GM12801 (cell line): ENCODE data around the gene PRC1.

Experiments used
- TF ChIP-seq, protein P1 (sequence below): IDR thresholded peaks from one replicate; pipeline ENCODE4 v1.5.1; 2011; ENCODE audit warnings: control low read depth; ENCODE audit not compliant: insufficient read length; ENCODE audit errors: extremely low read depth

PRC1 gene

DNA sequence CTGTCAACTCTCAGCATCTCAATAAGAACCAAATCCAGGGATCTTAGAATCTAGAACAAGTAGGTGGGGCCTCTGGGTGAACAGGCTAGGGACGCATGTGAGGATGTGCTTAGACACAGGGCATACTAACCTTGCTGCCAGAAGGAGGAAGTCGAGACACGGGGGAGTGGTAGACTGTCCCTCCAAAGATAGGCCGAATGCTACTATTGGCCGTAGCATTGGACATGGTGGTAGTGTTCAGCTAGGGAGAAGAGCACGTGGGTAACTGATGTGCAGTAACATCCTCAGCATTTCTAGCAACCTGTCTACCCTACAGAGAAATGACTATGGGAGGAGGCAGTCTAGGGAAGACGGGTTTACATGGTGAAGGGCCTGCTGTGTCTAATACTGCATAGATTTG, 24.1 kb downstream of the PRC1 start:
- TF ChIP-seq, protein P1, sequence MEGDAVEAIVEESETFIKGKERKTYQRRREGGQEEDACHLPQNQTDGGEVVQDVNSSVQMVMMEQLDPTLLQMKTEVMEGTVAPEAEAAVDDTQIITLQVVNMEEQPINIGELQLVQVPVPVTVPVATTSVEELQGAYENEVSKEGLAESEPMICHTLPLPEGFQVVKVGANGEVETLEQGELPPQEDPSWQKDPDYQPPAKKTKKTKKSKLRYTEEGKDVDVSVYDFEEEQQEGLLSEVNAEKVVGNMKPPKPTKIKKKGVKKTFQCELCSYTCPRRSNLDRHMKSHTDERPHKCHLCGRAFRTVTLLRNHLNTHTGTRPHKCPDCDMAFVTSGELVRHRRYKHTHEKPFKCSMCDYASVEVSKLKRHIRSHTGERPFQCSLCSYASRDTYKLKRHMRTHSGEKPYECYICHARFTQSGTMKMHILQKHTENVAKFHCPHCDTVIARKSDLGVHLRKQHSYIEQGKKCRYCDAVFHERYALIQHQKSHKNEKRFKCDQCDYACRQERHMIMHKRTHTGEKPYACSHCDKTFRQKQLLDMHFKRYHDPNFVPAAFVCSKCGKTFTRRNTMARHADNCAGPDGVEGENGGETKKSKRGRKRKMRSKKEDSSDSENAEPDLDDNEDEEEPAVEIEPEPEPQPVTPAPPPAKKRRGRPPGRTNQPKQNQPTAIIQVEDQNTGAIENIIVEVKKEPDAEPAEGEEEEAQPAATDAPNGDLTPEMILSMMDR: no peak

DNA sequence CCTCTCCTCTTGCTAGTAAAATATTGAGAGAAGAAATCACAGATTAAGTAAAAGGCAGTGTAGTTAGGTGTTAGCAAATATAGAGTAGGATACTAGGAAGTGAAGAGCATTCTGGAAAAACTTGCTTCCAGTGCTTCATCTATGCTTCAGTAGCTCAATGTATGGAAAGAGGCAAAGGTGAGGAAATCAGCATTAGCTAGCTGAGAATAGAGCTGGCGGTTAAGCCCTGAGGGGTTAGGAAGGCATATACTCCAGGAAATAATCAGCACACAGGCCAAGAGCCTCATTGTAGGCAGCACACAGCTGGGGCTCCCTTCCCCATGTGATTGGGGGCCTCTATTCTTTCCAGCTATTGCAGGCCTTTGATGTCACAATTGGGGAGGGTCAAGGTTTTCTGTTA, 25.9 kb downstream of the PRC1 start:
- TF ChIP-seq, protein P1: no peak

DNA sequence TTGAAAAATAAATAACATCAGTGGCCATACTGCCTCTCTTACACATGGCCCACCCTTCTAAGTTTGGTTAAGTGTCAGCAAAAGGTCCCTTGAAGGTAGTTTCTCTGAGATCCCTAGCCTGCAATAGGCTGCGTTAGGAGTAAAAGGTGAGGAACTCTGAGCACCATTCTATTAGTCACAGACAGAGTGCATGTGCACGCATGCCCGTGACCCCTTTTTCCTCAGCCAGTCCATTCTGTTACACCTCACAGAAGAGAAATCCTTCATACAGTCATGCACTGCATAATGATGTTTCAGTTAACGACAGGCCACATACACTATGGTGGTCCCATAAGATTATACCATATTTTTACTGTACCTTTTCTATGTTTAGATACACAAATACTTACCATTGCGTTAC, 27.1 kb downstream of the PRC1 start:
- TF ChIP-seq, protein P1: no peak

DNA sequence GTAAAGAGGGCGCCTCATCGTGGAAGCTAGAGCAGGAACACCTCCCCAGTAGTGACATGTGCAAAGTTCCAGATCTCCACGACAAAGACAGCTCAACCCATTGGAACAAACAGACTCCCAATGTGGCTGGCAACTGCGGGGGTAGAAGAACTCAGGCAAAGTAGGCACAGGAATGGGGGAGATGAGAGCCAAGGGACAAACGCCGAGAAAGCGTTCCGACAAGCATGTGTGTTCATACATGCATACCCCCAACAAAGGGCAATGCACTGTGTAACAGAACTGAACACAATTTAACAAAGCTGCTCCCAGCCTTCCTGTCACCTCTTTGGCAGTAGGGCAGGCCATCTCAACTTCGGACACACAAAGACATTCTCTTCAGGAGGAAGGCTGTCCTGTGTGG, 28.1 kb downstream of the PRC1 start:
- TF ChIP-seq, protein P1: no peak

DNA sequence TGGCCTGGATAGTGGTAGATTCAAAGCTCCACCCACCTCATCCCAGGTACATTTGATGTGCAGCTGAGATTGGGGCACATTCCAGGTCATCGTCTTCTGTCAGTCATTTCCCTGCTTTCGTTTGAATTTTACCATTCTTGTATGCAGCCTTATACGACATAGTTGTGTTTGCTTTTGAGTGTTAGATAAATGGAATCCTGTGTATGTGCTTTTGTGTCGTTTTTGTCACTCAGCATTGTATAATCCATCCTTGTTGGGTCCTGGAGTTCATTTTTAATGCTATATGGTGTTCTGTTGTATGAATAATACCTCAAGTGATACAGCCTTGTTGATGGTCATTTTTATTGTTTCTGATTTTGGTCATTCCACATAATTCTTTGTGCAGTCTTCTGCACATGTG, 32.3 kb downstream of the PRC1 start:
- TF ChIP-seq, protein P1: no peak

DNA sequence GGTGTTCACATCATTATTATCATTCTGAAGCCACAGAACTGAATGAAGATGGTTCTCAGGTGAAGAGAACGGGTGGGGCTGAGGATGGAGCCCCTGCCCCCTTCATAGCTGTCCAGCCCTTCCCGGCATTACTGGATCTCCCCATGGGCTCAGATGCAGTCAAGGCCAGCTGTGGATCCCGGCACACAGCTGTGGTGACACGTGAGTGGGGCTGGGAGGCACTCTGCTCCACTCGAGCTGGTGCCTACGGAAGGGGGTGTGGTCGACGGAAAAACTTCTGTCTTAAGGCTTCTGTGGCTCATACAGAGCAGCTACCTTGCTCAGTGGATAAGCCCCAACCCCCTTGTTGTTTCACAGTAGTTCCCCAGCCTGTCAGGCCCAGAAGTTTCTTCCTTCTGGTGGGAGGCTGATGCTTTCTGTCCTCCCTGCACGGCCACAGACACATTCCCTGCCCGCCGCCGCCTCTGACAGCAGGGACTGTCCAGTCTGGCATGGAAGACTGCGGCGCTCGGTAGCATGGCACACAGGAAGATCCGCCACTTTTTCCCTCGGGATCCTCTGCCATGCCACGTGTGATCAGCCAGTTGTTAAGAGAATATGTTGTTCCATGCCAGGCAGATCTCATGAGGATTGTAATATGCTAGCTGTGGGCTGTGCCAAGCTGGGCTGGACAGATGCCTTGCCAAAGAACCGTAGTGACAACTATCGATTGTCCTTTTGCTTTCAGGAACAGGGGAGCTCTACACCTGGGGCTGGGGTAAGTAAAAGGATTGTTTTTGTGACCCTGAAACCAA, 33.8 kb downstream of the PRC1 start:
- TF ChIP-seq, protein P1: no peak

DNA sequence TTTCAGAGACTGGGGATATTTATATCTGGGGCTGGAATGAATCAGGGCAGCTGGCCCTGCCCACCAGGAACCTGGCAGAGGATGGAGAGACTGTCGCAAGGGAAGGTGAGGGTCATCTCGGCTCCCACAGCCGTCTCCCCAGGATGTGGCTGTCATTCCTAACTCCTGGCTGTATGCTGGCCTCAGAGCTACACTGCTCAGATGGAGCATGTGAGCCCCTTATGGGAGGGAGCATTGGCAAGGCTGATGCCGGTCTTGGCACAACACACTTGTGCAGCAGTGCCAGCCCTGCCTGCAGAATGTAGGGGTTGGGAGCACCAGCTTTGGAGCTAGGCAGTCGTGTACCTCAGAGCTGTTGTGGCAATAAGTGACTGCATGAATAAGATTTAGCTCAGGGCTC, 34.4 kb downstream of the PRC1 start:
- TF ChIP-seq, protein P1: no peak
